Ovary (tissue), 9 donors: ENCODE measurements around the gene PARD3. TPM values are rescaled to one million over a fixed set of nuclear protein-coding genes. Genes with fewer than 3 reads are reported as not detected.

Experiments
- DNase-seq, 5 donors: peaks; one replicate each; pipeline ENCODE4 v3.0.0-alpha.2; 2019 to 2020
- H3K27ac ChIP-seq, 2 donors: fragments of 200-600 bp; one replicate each; pipeline versions ENCODE4 v1.5.1 to v1.8.0; 2019 to 2022
- H3K27me3 ChIP-seq: fragments of 200-600 bp; one replicate; pipeline ENCODE4 v1.8.0; 2022
- H3K36me3 ChIP-seq: fragments of 200-600 bp; sonication (generic); one replicate; pipeline ENCODE4 v1.5.1; 2019
- H3K4me1 ChIP-seq: one replicate; pipeline ENCODE4 v1.8.1; 2013; ENCODE audit warnings: mild to moderate bottlenecking, moderate library complexity; ENCODE audit not compliant: insufficient read depth
- H3K4me3 ChIP-seq: fragments of 200-600 bp; sonication (generic); one replicate; pipeline ENCODE4 v1.5.1; 2017
- H3K9me3 ChIP-seq, 2 donors: fragments of 200-600 bp in 1 of 2; sonication (generic) in 1 of 2; one replicate each; pipeline versions ENCODE4 v1.5.1 to v1.8.1; 2013 to 2019; ENCODE audit warnings: mild to moderate bottlenecking in 1 of 2, moderate library complexity in 1 of 2
- EP300 ChIP-seq: sonication (generic); formaldehyde crosslinking; IDR thresholded peaks from one replicate; pipeline ENCODE4 v1.6.1; 2017; ENCODE audit warnings: antibody characterized with exemption
- POLR2A ChIP-seq: fragments of 450-650 bp; IDR thresholded peaks from one replicate; pipeline ENCODE4 v1.6.1; 2017; ENCODE audit warnings: antibody characterized with exemption, mild to moderate bottlenecking, moderate library complexity
- WGBS, 3 donors: extraction: QIAGEN DNeasy Blood & Tissue Kit in 1 of 3; methylation state at CpG; one replicate each; pipeline versions ENCODE4 v1.1.5 to v1.1.7; 2013 to 2017; 5-methylcytosine and 5-hydroxymethylcytosine counted together
- intact Hi-C, 4 donors: fragments of 100-400 bp; cut with DNase I; formaldehyde crosslinking; loops; one replicate each; pipeline versions ENCODE4 v1.11.0 to v1.15.1; 2022 to 2023
- polyA plus RNA-seq, 2 donors: library from polyadenylated mRNA; stranded (reverse); fragments of 200-250 nt in 1 of 2; fragments of 350-450 nt in 1 of 2; fragmentation: Illumina TruSeq in 1 of 2; extraction: RNeasy Lipid Tissue Mini Kit (QIAGEN cat#74804) in 1 of 2; gene quantifications; one replicate each; pipeline ENCODE4 v1.2.3, GENCODE V29; 2013 to 2014
- total RNA-seq, 7 donors: library from RNA; depleted of rRNA in 2 of 7; stranded (reverse); fragments of >200 nt in 2 of 7; fragmentation: NEBNext Ultra II Directional in 3 of 7; extraction: Animal tissue kit (Norgen Biotek cat#: 25700) in 3 of 7; gene quantifications; one replicate each; pipeline versions ENCODE4 v1.1.0 to v1.2.4, GENCODE V29; 2016 to 2023
- TF ChIP-seq, protein P1 (sequence below), 3 donors: fragments of 450-650 bp in 2 of 3; fragments of 200-600 bp in 1 of 3; IDR thresholded peaks; one replicate each; pipeline versions ENCODE4 v1.5.1 to v1.8.0; 2016 to 2022; ENCODE audit warnings: antibody characterized with exemption in 3 of 3, mild to moderate bottlenecking in 1 of 3
- donor health status: DM: no; HTN: no; CAD: no; lungs with moderate emphysema.
- donor health status: DM: no; HTN: no; CAD: no.
- donor health status: Bipolar disorder and iron deficiency.
- donor health status: DM: yes; HTN: yes; CAD: no.
- donor health status: DM: no; HTN: no; CAD: no.
- donor health status: DM: yes; HTN: yes; CAD: no.

The PARD3 gene
- total and polyA plus RNA-seq, 9 donors: 31.8 to 92.3 (median 67.1) TPM

DNA sequence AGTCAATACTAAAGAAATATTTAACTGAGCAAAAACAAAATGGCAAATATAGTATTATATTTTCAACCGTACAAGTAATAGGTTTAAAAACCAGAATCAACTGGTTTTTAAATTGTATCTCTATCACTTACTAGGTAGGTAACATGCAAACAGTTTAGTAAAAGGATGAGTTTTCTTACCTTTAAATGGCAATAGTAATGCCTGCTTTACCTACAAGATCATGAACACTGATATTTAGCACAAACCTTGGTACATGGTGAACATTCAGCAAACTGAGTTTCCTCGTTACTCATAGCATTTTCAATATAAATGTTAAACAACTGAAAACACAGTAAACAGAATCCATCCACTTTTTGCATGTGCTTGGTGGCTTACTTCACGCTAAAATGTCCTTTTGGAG lies 389.1 kb downstream of the PARD3 start:
- no peak overlapping the region for H3K4me3 ChIP-seq
- no peaks in the 10 kb centered on the region for H3K4me1 ChIP-seq
- no peaks in the 10 kb centered on the region for H3K36me3 ChIP-seq
- DNase-seq: no peak
- no peak overlapping the region for H3K27ac ChIP-seq
- TF ChIP-seq EP300 (no peak), POLR2A (no peak)
- TF ChIP-seq, protein P1, sequence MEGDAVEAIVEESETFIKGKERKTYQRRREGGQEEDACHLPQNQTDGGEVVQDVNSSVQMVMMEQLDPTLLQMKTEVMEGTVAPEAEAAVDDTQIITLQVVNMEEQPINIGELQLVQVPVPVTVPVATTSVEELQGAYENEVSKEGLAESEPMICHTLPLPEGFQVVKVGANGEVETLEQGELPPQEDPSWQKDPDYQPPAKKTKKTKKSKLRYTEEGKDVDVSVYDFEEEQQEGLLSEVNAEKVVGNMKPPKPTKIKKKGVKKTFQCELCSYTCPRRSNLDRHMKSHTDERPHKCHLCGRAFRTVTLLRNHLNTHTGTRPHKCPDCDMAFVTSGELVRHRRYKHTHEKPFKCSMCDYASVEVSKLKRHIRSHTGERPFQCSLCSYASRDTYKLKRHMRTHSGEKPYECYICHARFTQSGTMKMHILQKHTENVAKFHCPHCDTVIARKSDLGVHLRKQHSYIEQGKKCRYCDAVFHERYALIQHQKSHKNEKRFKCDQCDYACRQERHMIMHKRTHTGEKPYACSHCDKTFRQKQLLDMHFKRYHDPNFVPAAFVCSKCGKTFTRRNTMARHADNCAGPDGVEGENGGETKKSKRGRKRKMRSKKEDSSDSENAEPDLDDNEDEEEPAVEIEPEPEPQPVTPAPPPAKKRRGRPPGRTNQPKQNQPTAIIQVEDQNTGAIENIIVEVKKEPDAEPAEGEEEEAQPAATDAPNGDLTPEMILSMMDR (IDR thresholded peaks at IDR 0.05): no peak
- 65 to 66% (median 65%) methylated on average over 3 of the region's 3 CpGs for WGBS, 3 donors
- H3K27me3 ChIP-seq: no peaks in the 10 kb centered on the region
- no peaks in the 10 kb centered on the region for H3K9me3 ChIP-seq
- intact Hi-C loops: no loop called here

- no peaks in the 10 kb centered on the region for H3K36me3 ChIP-seq
- peaks cover 1% of the 10 kb centered on the region for H3K4me1 ChIP-seq
- TF ChIP-seq, protein P1 (IDR thresholded peaks at IDR 0.05): no peak
- TF ChIP-seq POLR2A (no peak), EP300 (no peak)
- H3K27me3 ChIP-seq: no peaks in the 10 kb centered on the region
- no peak overlapping the region for H3K4me3 ChIP-seq
- WGBS, 3 donors: 61 to 70% (median 68%) methylated on average over 5 of the region's 5 CpGs
- DNase-seq: no peak
- no peak overlapping the region for H3K27ac ChIP-seq
- intact Hi-C loops: no loop called here
- H3K9me3 ChIP-seq: no peaks in the 10 kb centered on the region
Observed at GRCh38 chr10:34423673-34424625, 391.1 kb downstream of the PARD3 start.

DNA sequence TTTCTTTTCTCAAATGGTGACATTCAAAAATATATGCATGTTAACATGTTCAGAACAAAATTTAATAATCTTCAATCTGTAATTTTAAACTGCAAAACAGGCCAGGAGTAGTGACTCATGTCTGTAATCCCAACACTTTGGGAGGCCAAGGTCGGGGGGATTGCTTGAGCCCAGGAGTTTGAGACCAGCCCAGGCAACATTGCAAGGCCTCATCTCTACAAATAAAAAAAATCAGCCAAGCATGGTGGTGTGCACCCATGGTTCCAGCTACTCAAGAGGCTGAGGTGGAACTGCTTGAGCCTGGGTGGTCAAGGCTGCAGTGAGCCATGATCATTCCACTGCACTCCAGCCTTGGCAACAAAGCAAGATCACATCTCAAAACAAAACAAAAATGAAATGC lies 394.3 kb downstream of the PARD3 start:
- no peak overlapping the region for H3K4me3 ChIP-seq
- peaks cover 1% of the 10 kb centered on the region for H3K4me1 ChIP-seq
- H3K27me3 ChIP-seq: no peaks in the 10 kb centered on the region
- DNase-seq: no peak
- no peak overlapping the region for H3K27ac ChIP-seq
- H3K36me3 ChIP-seq: no peaks in the 10 kb centered on the region
- H3K9me3 ChIP-seq: no peaks in the 10 kb centered on the region
- TF ChIP-seq POLR2A (no peak), EP300 (no peak)
- TF ChIP-seq, protein P1 (IDR thresholded peaks at IDR 0.05): no peak
- WGBS, 3 donors: 14 to 18% (median 17%) methylated on average over 1 of the region's 1 CpG
- intact Hi-C loops: no loop called here

DNA sequence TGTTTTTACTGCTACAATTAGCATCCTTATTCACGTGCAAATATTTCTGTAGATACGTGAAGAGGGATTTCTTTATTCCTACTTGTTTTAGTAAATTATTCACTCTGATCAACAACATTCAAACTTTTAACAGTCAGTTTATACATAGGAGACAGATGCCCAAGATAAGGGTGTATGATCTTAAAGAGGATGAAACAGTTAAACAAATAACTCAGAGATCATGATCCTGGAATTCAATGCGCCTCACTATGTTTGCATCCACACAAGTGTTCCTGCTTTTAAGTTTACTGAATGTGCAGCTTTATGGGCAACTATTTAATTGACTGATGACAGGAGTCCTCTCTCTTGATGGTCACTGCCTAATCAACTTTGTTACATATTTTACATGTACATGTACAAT lies 394.8 kb downstream of the PARD3 start:
- H3K4me3 ChIP-seq: no peak overlapping the region
- H3K36me3 ChIP-seq: no peaks in the 10 kb centered on the region
- peaks cover 1% of the 10 kb centered on the region for H3K4me1 ChIP-seq
- DNase-seq: no peak
- 86 to 95% (median 94%) methylated on average over 3 of the region's 3 CpGs for WGBS, 3 donors
- TF ChIP-seq POLR2A: no peak
- TF ChIP-seq, protein P1 (IDR thresholded peaks at IDR 0.05): no peak
- no peaks in the 10 kb centered on the region for H3K27me3 ChIP-seq
- intact Hi-C loops: no loop called here
- H3K9me3 ChIP-seq: no peaks in the 10 kb centered on the region
- H3K27ac ChIP-seq: no peak overlapping the region
